Stimulated activated CD4-positive, alpha-beta T cell treated with anti-CD3 and anti-CD28 coated beads, TNF-alpha, amount 100 ng/mL, for 24 hours (primary cell): ENCODE data around the gene ZNF792.
"Not testable (repeated sequence)": the region's sequence is repeated elsewhere in the genome, so short reads cannot be mapped to it uniquely, and the experiment has no call there.

ENCODE experiments used
- DNase-seq, 3 experiments: peaks; one replicate each; pipeline ENCODE4 v3.0.0-alpha.2; 2020; ENCODE audit warnings: low read depth in 3 of 3

The ZNF792 gene

GRCh38 chr19:34998777-34999497, 34.9 kb upstream of the ZNF792 start:
- no peak for DNase-seq

- not testable (repeated sequence) for DNase-seq
Measured at GRCh38 chr19:34998224-34998623, 34.2 kb upstream of the ZNF792 start.

GRCh38 chr19:34997071-34997617, 33.1 kb upstream of the ZNF792 start:
- DNase-seq = no peak

GRCh38 chr19:34995551-34995950, 31.5 kb upstream of the ZNF792 start:
- DNase-seq = no peak

- no peak for DNase-seq
Measured at GRCh38 chr19:34994643-34995541, 30.9 kb upstream of the ZNF792 start.

- DNase-seq = no peak
Measured at GRCh38 chr19:34994286-34994642, 30.2 kb upstream of the ZNF792 start.

- DNase-seq = not testable (repeated sequence)
Measured at GRCh38 chr19:34992582-34992981, 28.6 kb upstream of the ZNF792 start.

- DNase-seq = no peak
Measured at GRCh38 chr19:34991542-34992333, 27.7 kb upstream of the ZNF792 start.

- peak in 2 of 3 experiments; percentile 32 to 62 for DNase-seq
Measured at GRCh38 chr19:34990578-34991192, 26.7 kb upstream of the ZNF792 start.

GRCh38 chr19:34989298-34989697, 25.3 kb upstream of the ZNF792 start:
- DNase-seq = no peak

- no peak for DNase-seq
Measured at GRCh38 chr19:34988119-34988518, 24.1 kb upstream of the ZNF792 start.

GRCh38 chr19:34985249-34986022, 21.4 kb upstream of the ZNF792 start:
- no peak for DNase-seq

GRCh38 chr19:34984287-34984686, 20.3 kb upstream of the ZNF792 start:
- DNase-seq = no peak

GRCh38 chr19:34983786-34984185, 19.8 kb upstream of the ZNF792 start:
- DNase-seq = no peak

GRCh38 chr19:34982275-34982674, 18.2 kb upstream of the ZNF792 start:
- DNase-seq = no peak

- no peak for DNase-seq
Measured at GRCh38 chr19:34979819-34980640, 16.0 kb upstream of the ZNF792 start.

GRCh38 chr19:34976611-34977010, 12.6 kb upstream of the ZNF792 start:
- DNase-seq = no peak

- no peak for DNase-seq
Measured at GRCh38 chr19:34975056-34975455, 11.0 kb upstream of the ZNF792 start.

- no peak for DNase-seq
Measured at GRCh38 chr19:34974646-34975045, 10.6 kb upstream of the ZNF792 start.
